Measurements from ENCODE around the gene KIR3DL1. TPM values are rescaled to one million over a fixed set of nuclear protein-coding genes. Genes with fewer than 3 reads are reported as not detected.
"Not testable (repeated sequence)": the region's sequence is repeated elsewhere in the genome, so short reads cannot be mapped to it uniquely, and the experiment has no call there.

KIR3DL1 gene
- total RNA-seq, 1 donor from 2014 or later, result 1.7 TPM

GRCh38 chr19:54814571-54814970 is 1.7 kb upstream of the KIR3DL1 start:
- DNase-seq (ENCODE audit: low spot score), result not testable (repeated sequence)

GRCh38 chr19:54817670-54818536 is 1.6 kb downstream of the KIR3DL1 start:
- no peak for DNase-seq (ENCODE audit: low spot score)

- DNase-seq (ENCODE audit: low spot score), result not testable (repeated sequence)
Observed at GRCh38 chr19:54824416-54824815, 8.1 kb downstream of the KIR3DL1 start.

GRCh38 chr19:54825326-54825725 is 9.1 kb downstream of the KIR3DL1 start:
- DNase-seq (ENCODE audit: low spot score), result not testable (repeated sequence)

DNA sequence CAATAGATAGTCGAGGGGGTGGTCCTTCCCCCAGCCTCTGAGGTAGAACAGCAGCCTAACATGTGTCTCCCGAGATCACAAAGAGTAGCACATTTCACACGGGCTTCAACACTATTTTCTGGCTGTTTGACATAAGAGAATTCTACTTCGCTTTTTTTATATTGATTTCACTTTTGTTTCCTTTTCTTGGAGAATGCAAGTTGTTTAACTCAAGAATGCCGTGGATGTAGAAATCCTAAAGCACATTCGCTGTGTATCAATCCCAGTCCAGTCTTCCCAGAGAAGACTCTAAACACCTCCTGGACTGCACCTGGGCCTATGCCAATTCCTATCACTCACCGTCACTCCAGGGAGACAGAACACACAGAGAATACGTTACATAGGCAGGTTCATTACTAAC is 11.8 kb downstream of the KIR3DL1 start:
- not testable (repeated sequence) for DNase-seq (ENCODE audit: low spot score)

DNA sequence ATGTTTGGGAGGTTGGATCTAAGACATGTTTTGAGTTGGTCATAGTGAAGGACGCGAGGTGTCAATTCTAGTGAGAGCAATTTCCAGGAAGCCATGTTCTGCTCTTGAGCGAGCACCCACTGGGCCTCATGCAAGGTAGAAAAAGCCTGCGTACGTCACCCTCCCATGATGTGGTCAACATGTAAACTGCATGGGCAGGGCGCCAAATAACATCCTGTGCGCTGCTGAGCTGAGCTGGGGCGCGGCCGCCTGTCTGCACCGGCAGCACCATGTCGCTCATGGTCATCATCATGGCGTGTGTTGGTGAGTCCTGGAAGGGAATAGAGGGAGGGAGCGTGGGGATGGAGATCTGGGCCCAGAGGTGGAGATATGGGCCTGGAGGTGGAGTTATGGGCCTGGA is 16.2 kb downstream of the KIR3DL1 start, which contains the start of gene KIR2DS4:
KIR2DS4 (plus strand) TSS at position 181 of the 400 bp plus-strand sequence.
- DNase-seq (ENCODE audit: low spot score), result not testable (repeated sequence)

GRCh38 chr19:54835126-54835525 is 18.9 kb downstream of the KIR3DL1 start:
- DNase-seq (ENCODE audit: low spot score), result not testable (repeated sequence)

- not testable (repeated sequence) for DNase-seq (ENCODE audit: low spot score)
Observed at GRCh38 chr19:54837522-54837921, 21.3 kb downstream of the KIR3DL1 start.

GRCh38 chr19:54843171-54843570 is 26.9 kb downstream of the KIR3DL1 start:
- DNase-seq (ENCODE audit: low spot score), result not testable (repeated sequence)

DNA sequence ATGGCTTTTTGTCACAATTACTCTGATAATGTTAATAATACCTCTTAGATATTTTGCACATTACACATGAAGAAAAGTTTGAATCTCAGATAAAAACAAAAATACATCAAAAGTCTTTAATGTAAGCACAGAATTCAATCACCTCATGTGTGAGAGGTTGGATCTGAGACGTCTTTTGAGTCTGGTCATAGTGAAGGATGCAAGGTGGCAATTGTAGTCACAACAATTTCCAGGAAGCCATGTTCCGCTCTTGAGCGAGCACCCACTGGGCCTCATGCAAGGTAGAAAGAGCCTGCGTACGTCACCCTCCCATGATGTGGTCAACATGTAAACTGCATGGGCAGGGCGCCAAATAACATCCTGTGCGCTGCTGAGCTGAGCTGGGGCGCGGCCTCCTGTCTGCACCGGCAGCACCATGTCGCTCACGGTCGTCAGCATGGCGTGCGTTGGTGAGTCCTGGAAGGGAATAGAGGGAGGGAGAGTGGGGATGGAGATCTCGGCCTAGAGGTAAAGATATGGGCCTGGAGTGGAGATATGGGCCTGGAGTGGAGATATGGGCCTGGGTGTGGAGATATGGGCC is 33.9 kb downstream of the KIR3DL1 start, which contains the start of gene KIR3DL2:
KIR3DL2 (plus strand) TSS at position 383 of the 580 bp plus-strand sequence; CDS start at position 416, 33 bp downstream.
- DNase-seq (ENCODE audit: low spot score), result not testable (repeated sequence)

- no peak for DNase-seq (ENCODE audit: low spot score)
Observed at GRCh38 chr19:54850930-54851329, 34.7 kb downstream of the KIR3DL1 start.

DNA sequence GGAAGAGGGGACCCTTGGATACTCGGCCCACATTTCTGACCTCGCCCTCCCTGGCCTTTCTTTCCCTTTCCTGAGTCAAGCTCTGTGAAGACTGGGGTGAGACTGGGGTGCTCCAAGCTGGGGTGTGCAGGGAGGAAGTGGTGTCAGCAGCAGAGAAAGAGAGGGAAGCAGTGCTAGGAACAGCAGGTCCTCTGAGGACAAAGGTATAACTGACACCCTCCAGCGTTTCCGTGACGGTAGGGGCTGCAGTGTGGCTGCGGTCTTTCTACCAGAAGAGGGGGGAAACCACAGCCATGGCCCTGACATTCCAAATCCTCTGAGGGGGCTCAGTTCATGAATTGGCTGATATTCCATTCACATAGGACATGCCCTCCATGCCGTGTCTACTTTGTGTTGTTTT is 35.1 kb downstream of the KIR3DL1 start:
- DNase-seq (ENCODE audit: low spot score), result no peak

DNA sequence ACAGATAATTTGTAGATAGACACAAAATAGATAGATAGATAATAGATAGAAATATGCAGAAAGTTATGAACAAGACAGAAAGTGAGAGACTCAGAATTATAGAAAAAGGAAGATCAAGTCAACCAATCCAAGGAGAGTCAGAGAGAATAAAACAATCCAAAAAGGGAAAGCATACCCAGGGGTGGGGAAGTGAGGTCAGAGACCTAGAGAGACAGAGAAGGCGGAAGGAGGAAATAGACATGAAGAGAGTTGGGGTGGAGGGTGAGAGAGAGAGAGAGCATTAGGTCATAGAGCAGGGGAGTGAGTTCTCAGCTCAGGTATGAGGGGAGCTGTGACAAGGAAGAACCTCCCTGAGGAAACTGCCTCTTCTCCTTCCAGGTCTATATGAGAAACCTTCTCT is 39.0 kb downstream of the KIR3DL1 start:
- not testable (repeated sequence) for DNase-seq (ENCODE audit: low spot score)

- not testable (repeated sequence) for DNase-seq (ENCODE audit: low spot score)
Observed at GRCh38 chr19:54858476-54858875, 42.2 kb downstream of the KIR3DL1 start.

- not testable (repeated sequence) for DNase-seq (ENCODE audit: low spot score)
Observed at GRCh38 chr19:54859421-54859820, 43.2 kb downstream of the KIR3DL1 start.

- not testable (repeated sequence) for DNase-seq (ENCODE audit: low spot score)
Observed at GRCh38 chr19:54863459-54863858, 47.2 kb downstream of the KIR3DL1 start.

- DNase-seq (ENCODE audit: low spot score), result no peak
Observed at GRCh38 chr19:54871696-54872095, 55.4 kb downstream of the KIR3DL1 start.

DNA sequence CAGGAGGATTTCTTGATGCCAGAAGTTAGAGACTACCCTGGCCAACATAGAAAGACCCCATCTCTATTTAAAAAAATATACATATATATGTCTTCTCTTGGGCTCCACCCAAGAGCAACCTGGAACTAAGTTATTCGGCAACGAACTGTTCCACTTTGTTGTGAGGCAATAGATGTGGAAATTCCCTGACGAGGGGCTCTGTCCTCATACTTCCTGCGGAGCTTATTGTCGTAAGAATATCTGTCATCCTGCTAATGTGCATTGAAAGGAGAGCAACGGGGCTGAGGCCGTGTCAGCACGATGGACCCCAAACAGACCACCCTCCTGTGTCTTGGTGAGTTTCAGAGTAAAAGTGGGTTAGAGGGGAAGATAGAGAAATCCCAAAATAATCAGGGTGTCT is 57.7 kb downstream of the KIR3DL1 start, which contains the start of gene FCAR:
FCAR (plus strand) TSS at position 246 of the 400 bp plus-strand sequence; CDS start at position 301, 55 bp downstream.
- no peak for DNase-seq (ENCODE audit: low spot score)

DNA sequence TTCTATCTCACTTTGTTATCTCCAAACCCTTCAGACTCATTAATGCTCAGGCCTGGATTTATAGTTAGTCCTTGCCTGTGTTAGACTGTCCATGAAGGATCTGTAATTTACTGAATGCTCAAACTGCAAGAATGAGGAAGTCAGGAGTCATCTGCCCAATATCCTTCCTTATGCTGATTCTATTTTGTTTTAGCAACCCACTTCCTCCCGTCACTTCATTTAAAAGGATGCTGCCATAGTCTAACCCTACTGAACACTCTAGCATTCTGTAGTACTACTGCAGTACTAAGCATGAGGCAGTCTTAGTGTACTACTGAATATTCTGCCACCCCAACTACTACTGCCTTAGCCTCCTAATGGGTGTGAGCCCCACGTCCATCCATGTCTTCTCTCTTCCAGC is 59.2 kb downstream of the KIR3DL1 start:
- DNase-seq (ENCODE audit: low spot score), result peak; percentile 6

- no peak for DNase-seq (ENCODE audit: low spot score)
Observed at GRCh38 chr19:54877471-54877870, 61.2 kb downstream of the KIR3DL1 start.
